H9 (cell line): ENCODE measurements around the gene FGFBP3. TPM values are rescaled to one million over a fixed set of nuclear protein-coding genes. Genes with fewer than 3 reads are reported as not detected.
A peak's percentile ranks its signal among the peaks of the same experiment; 100 is the strongest.

ENCODE experiments used
- DNase-seq: peaks from one replicate; pipeline ENCODE4 v3.0.0-alpha.2; 2017
- H2AFZ ChIP-seq: one replicate; pipeline ENCODE4 v1.6.1; 2013; ENCODE audit warnings: mild to moderate bottlenecking, low read length, control low read depth, moderate library complexity
- H2AK5ac ChIP-seq: 2 replicates; pipeline ENCODE4 v1.6.1; 2013; ENCODE audit warnings: low read length, control low read depth, mixed read lengths; ENCODE audit not compliant: insufficient read length
- H2BK120ac ChIP-seq: one replicate; pipeline ENCODE4 v1.6.1; 2013; ENCODE audit warnings: low read depth, mild to moderate bottlenecking, low read length, control low read depth, inconsistent platforms; ENCODE audit not compliant: poor library complexity, severe bottlenecking
- H2BK12ac ChIP-seq: 2 replicates; pipeline ENCODE4 v1.6.1; 2013; ENCODE audit warnings: low read length, control low read depth, mixed read lengths, low read depth; ENCODE audit not compliant: insufficient read length
- H2BK15ac ChIP-seq: 2 replicates; pipeline ENCODE4 v1.6.1; 2013; ENCODE audit warnings: low read depth, low read length, control low read depth
- H2BK20ac ChIP-seq: one replicate; pipeline ENCODE4 v1.6.1; 2013; ENCODE audit warnings: low read depth, mild to moderate bottlenecking, low read length, control low read depth, inconsistent platforms; ENCODE audit not compliant: poor library complexity, severe bottlenecking
- H2BK5ac ChIP-seq: 2 replicates; pipeline ENCODE4 v1.6.1; 2013; ENCODE audit warnings: low read length, control low read depth, mixed read lengths; ENCODE audit not compliant: insufficient read length
- H3K14ac ChIP-seq: 2 replicates; pipeline ENCODE4 v1.6.1; 2013; ENCODE audit warnings: low read length, control low read depth; ENCODE audit not compliant: insufficient read depth
- H3K18ac ChIP-seq: 2 replicates; pipeline ENCODE4 v1.6.1; 2013; ENCODE audit warnings: low read depth, mild to moderate bottlenecking, mixed read lengths, low read length, control low read depth; ENCODE audit not compliant: insufficient read length
- H3K23ac ChIP-seq: 2 replicates; pipeline ENCODE4 v1.6.1; 2013; ENCODE audit warnings: low read length, control low read depth, mixed read lengths, low read depth; ENCODE audit not compliant: insufficient read length
- H3K23me2 ChIP-seq: 2 replicates; pipeline ENCODE4 v1.6.1; 2013; ENCODE audit warnings: low read depth, mild to moderate bottlenecking, mixed read lengths, low read length, control low read depth; ENCODE audit not compliant: insufficient read length, poor library complexity, severe bottlenecking
- H3K27ac ChIP-seq: 2 replicates; pipeline ENCODE4 v1.5.1; 2013; ENCODE audit warnings: low read length, control low read depth, mixed read lengths, low read depth; ENCODE audit not compliant: insufficient read length
- H3K27me3 ChIP-seq: 2 replicates; pipeline ENCODE4 v1.6.1; 2013; ENCODE audit warnings: low read length, control low read depth, inconsistent platforms; ENCODE audit not compliant: insufficient read depth
- H3K4ac ChIP-seq: 2 replicates; pipeline ENCODE4 v1.6.1; 2013; ENCODE audit warnings: low read depth, mild to moderate bottlenecking, control low read depth, inconsistent platforms, low read length, moderate library complexity
- H3K4me1 ChIP-seq: 2 replicates; pipeline ENCODE4 v1.6.1; 2013; ENCODE audit warnings: low read length, control low read depth, inconsistent platforms; ENCODE audit not compliant: insufficient read depth
- H3K4me2 ChIP-seq: 2 replicates; pipeline ENCODE4 v1.6.1; 2013; ENCODE audit warnings: low read length, control low read depth, mixed read lengths; ENCODE audit not compliant: insufficient read length, insufficient read depth
- H3K56ac ChIP-seq: 2 replicates; pipeline ENCODE4 v1.6.1; 2013; ENCODE audit warnings: low read depth, mild to moderate bottlenecking, mixed read lengths, low read length, control low read depth; ENCODE audit not compliant: insufficient read length
- H3K79me1 ChIP-seq: 2 replicates; pipeline ENCODE4 v1.6.1; 2013; ENCODE audit warnings: low read depth, mild to moderate bottlenecking, moderate library complexity, low read length, control low read depth, inconsistent platforms; ENCODE audit not compliant: insufficient read depth, poor library complexity, severe bottlenecking
- H3K79me2 ChIP-seq: 2 replicates; pipeline ENCODE4 v1.6.1; 2013; ENCODE audit warnings: low read length, control low read depth, inconsistent platforms; ENCODE audit not compliant: insufficient read depth
- H3K9ac ChIP-seq: 2 replicates; pipeline ENCODE4 v1.6.1; 2013; ENCODE audit warnings: low read length, control low read depth, mixed read lengths; ENCODE audit not compliant: insufficient read length; ENCODE audit errors: extremely low read depth
- H3K9me3 ChIP-seq: one replicate; pipeline ENCODE4 v1.6.1; 2013; ENCODE audit warnings: low read depth, low read length, inconsistent platforms; ENCODE audit not compliant: control insufficient read depth
- H3T11ph ChIP-seq: one replicate; pipeline ENCODE4 v1.6.1; 2013; ENCODE audit warnings: mild to moderate bottlenecking, low read length, control low read depth, inconsistent platforms
- H4K20me1 ChIP-seq: one replicate; pipeline ENCODE4 v1.6.1; 2013; ENCODE audit not compliant: control insufficient read depth, insufficient read length, insufficient read depth
- H4K5ac ChIP-seq: 2 replicates; pipeline ENCODE4 v1.6.1; 2013; ENCODE audit warnings: low read depth, mild to moderate bottlenecking, mixed read lengths, low read length, control low read depth; ENCODE audit not compliant: insufficient read length
- H4K8ac ChIP-seq: replicated peaks from 2 replicates; pipeline ENCODE4 v1.6.1; 2013; ENCODE audit warnings: low read length, control low read depth, mixed read lengths, low read depth; ENCODE audit not compliant: insufficient read length
- H4K91ac ChIP-seq: 2 replicates; pipeline ENCODE4 v1.6.1; 2013; ENCODE audit warnings: low read depth, mild to moderate bottlenecking, moderate library complexity, mixed read lengths, low read length, control low read depth; ENCODE audit not compliant: insufficient read length
- H3K27ac Mint-ChIP-seq, 3 experiments: 2 replicates in 2 of 3; 3 replicates in 1 of 3; pipeline ENCODE4 v1.8.0; 2020 to 2021; ENCODE audit warnings: mixed read lengths in 3 of 3, mild to moderate bottlenecking in 1 of 3, moderate library complexity in 1 of 3
- H3K27me3 Mint-ChIP-seq: 2 replicates; pipeline ENCODE4 v1.8.0; 2021; ENCODE audit warnings: low read depth, mild to moderate bottlenecking, moderate library complexity, mixed read lengths
- H3K36me3 Mint-ChIP-seq, 3 experiments: 2 replicates in 2 of 3; 3 replicates in 1 of 3; pipeline ENCODE4 v1.8.0; 2020 to 2021; ENCODE audit warnings: low read depth in 3 of 3, mixed read lengths in 3 of 3; ENCODE audit not compliant: insufficient read depth in 1 of 3
- H3K4me1 Mint-ChIP-seq, 2 experiments: 2 replicates each; pipeline ENCODE4 v1.8.0; 2020; ENCODE audit warnings: mixed read lengths in 2 of 2
- H3K4me3 Mint-ChIP-seq, 2 experiments: 2 replicates in 1 of 2; 3 replicates in 1 of 2; pipeline ENCODE4 v1.8.0; 2020 to 2021; ENCODE audit warnings: mild to moderate bottlenecking in 2 of 2, mixed read lengths in 2 of 2, moderate library complexity in 1 of 2
- H3K9me3 Mint-ChIP-seq, 2 experiments: 2 replicates in 1 of 2; 3 replicates in 1 of 2; pipeline ENCODE4 v1.8.0; 2020; ENCODE audit warnings: mild to moderate bottlenecking in 2 of 2, mixed read lengths in 2 of 2, moderate library complexity in 1 of 2
- CTCF ChIP-seq: fragments of 200-600 bp; sonication (generic); conservative IDR thresholded peaks from 3 replicates; pipeline ENCODE4 v1.8.0; 2021; ENCODE audit warnings: antibody characterized with exemption, mild to moderate bottlenecking
- WGBS: extraction: QIAGEN DNeasy Blood & Tissue Kit; methylation state at CpG from one replicate; pipeline ENCODE4 v1.1.7; 2013; ENCODE audit warnings: missing lambda C conversion rate, low lambda C conversion rate, mixed read lengths; ENCODE audit not compliant: insufficient read length; ENCODE audit errors: extremely low coverage; 5-methylcytosine and 5-hydroxymethylcytosine counted together
- total RNA-seq: library from RNA; stranded (reverse); gene quantifications from 2 replicates; pipeline ENCODE4 v1.2.1, GENCODE V29; 2021

The FGFBP3 gene
- total RNA-seq, 1 experiment from 2014 or later: 49.3 TPM

DNA sequence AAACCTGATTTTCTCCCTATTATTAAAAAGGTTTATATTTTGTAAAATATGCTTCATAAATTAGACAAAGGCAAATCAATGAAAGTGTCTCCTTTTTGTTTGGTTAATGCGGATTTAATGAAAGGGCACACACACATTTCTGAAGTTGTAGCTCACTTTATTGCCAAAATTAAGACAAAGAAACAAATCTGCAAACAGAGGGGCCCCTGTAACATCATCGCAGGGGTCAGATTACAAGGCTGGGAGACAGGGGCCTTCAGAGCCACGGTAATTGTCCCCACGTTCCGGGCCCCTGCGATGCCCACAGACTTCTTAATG lies 22.4 kb downstream of the FGFBP3 start:
- Histone ChIP-seq H3K23ac (no peak overlapping the region), H2AFZ (no peak overlapping the region), H3K4ac (no peak overlapping the region), H2BK120ac (no peak overlapping the region), H2BK15ac (no peak overlapping the region), H3K27ac (peak overlapping the region; percentile 79), H3K4me1 (peaks cover 18% of the 10 kb centered on the region), H3K14ac (no peak overlapping the region), H3K4me2 (no peak overlapping the region), H3T11ph (no peak overlapping the region), H4K20me1 (no peaks in the 10 kb centered on the region), H4K91ac (no peak overlapping the region), H3K56ac (no peak overlapping the region), H4K8ac (no peak overlapping the region), H2BK20ac (no peak overlapping the region), H3K23me2 (no peaks in the 10 kb centered on the region), H3K9me3 (no peaks in the 10 kb centered on the region), H3K9ac (no peak overlapping the region), H3K18ac (peak overlapping the region; percentile 2), H2BK5ac (no peak overlapping the region), H3K79me1 (no peaks in the 10 kb centered on the region), H3K79me2 (no peaks in the 10 kb centered on the region), H4K5ac (no peak overlapping the region), H2BK12ac (no peak overlapping the region), H2AK5ac (no peak overlapping the region), H3K27me3 (no peaks in the 10 kb centered on the region)
- H3K27ac Mint-ChIP-seq: peak overlapping the region; percentile 97 to 99 (median 99)
- no peak for DNase-seq
- peaks cover 0 to 11% (median 0%) of the 10 kb centered on the region in 3 experiments; a peak in 3 of 7 replicates for H3K36me3 Mint-ChIP-seq
- TF ChIP-seq CTCF: no peak
- no CpG with 5 or more reads among the region's 6 CpGs for WGBS
- H3K27me3 Mint-ChIP-seq: no peaks in the 10 kb centered on the region
- H3K9me3 Mint-ChIP-seq: no peaks in the 10 kb centered on the region; a peak in 2 of 5 replicates
- peaks cover 58 to 62% of the 10 kb centered on the region in 2 experiments for H3K4me1 Mint-ChIP-seq
- H3K4me3 Mint-ChIP-seq: peak overlapping the region; percentile 52 to 58
